ENCODE data around the gene DNMT1. TPM values are rescaled to one million over a fixed set of nuclear protein-coding genes. Genes with fewer than 3 reads are reported as not detected.

DNMT1 gene
- total RNA-seq, 1 experiment from 2014 or later: 259 TPM

DNA sequence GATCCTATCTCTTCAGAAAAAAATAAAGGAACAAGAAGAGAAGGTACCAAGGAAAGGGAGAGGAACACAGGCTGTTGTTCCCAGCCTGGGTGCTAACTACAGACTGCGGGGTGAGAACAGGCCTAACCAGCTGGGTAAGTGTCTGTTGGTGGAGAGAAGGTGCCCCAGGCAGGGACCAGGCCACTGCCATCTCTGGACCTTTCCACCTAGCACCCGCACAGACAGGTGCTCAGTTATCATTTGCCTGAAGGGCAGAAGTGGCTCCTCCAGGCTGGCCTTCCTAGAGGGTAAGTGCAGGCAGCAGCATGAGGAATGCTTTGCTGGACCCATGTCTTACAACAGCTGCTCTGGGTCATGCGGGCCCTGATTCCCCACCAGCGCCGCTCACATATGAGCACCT is 10.1 kb downstream of the DNMT1 start:
- Histone ChIP-seq H3K9ac (ENCODE audit: low read length) (no peak overlapping the region), H3K27me3 (ENCODE audit: low read length) (no peaks in the 10 kb centered on the region), H3K4me2 (ENCODE audit: low read length) (no peak overlapping the region), H3K9me2 (replicated peaks; ENCODE audit: low read length) (no peaks in the 10 kb centered on the region), H2AFZ (ENCODE audit: low read length) (no peak overlapping the region), H3K36me3 (ENCODE audit: low read depth, low read length) (peaks cover 47% of the 10 kb centered on the region), H3K4me1 (ENCODE audit: insufficient read depth, low read length) (peaks cover 4% of the 10 kb centered on the region), H3K4me3 (ENCODE audit: low read length) (no peak overlapping the region), H3F3A (ENCODE audit: low read length, unreplicated experiment) (no peaks in the 10 kb centered on the region), H3K27ac (ENCODE audit: low read length) (no peak overlapping the region), H4K20me1 (ENCODE audit: low read length) (peaks cover 43% of the 10 kb centered on the region), H3K79me2 (ENCODE audit: low read length) (peaks cover 83% of the 10 kb centered on the region), H3K9me3 (ENCODE audit: low read length) (no peaks in the 10 kb centered on the region)
- ChIA-PET POLR2A (ENCODE audit: unreplicated experiment) (no interaction called here), CTCF (no interaction called here)
- peak; percentile 48 for DNase-seq
- intact Hi-C loops (cut with micrococcal nuclease): no loop called here
- no peak for TF ChIP-seq CTCF (conservative IDR thresholded peaks at IDR 0.05; ENCODE audit: low read depth, low read length)
- no peak for TF ChIP-seq EZH2phosphoT487 (IDR thresholded peaks at IDR 0.05; ENCODE audit: borderline replicate concordance, low read length)
- peak; percentile 46 for ATAC-seq
- no TSS peak for BruUV-seq (replicated peaks)

DNA sequence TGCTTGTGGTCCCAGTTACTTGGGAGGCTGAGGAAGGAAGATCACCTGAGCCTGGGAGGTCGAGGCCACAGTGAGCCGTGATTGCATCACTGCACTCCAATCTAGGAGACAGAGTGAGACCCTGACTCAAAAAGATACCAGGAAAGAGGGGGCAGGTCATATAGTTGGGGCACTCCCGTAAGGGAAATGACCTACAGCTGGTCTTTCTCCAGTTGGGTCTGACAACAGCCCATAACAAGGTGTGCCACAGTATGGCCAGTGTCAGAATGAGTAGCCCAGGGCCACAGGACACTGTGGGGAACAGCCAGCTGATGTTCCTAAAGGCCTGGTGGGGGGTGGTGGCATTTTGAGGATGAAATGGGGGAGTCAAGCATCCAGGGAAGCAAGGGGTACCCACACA is 10.8 kb downstream of the DNMT1 start:
- Histone ChIP-seq H3K4me1 (ENCODE audit: insufficient read depth, low read length) (peaks cover 4% of the 10 kb centered on the region), H3K4me3 (ENCODE audit: low read length) (no peak overlapping the region), H3K9me3 (ENCODE audit: low read length) (no peaks in the 10 kb centered on the region), H3K36me3 (ENCODE audit: low read depth, low read length) (peaks cover 52% of the 10 kb centered on the region), H3K9ac (ENCODE audit: low read length) (no peak overlapping the region), H3K27me3 (ENCODE audit: low read length) (no peaks in the 10 kb centered on the region), H2AFZ (ENCODE audit: low read length) (no peak overlapping the region), H3K4me2 (ENCODE audit: low read length) (no peak overlapping the region), H3F3A (ENCODE audit: low read length, unreplicated experiment) (no peaks in the 10 kb centered on the region), H4K20me1 (ENCODE audit: low read length) (peaks cover 39% of the 10 kb centered on the region), H3K27ac (ENCODE audit: low read length) (no peak overlapping the region), H3K79me2 (ENCODE audit: low read length) (peaks cover 76% of the 10 kb centered on the region), H3K9me2 (replicated peaks; ENCODE audit: low read length) (no peaks in the 10 kb centered on the region)
- ChIA-PET POLR2A (ENCODE audit: unreplicated experiment) (no interaction called here), CTCF (no interaction called here)
- intact Hi-C loops (cut with micrococcal nuclease): no loop called here
- BruUV-seq (replicated peaks): no TSS peak
- ATAC-seq (no peak), DNase-seq (no peak)
- TF ChIP-seq EZH2 (IDR thresholded peaks at IDR 0.05; ENCODE audit: low read length, unreplicated experiment) (no peak), CTCF (conservative IDR thresholded peaks at IDR 0.05; ENCODE audit: low read depth, low read length) (no peak), EZH2phosphoT487 (IDR thresholded peaks at IDR 0.05; ENCODE audit: borderline replicate concordance, low read length) (no peak)

DNA sequence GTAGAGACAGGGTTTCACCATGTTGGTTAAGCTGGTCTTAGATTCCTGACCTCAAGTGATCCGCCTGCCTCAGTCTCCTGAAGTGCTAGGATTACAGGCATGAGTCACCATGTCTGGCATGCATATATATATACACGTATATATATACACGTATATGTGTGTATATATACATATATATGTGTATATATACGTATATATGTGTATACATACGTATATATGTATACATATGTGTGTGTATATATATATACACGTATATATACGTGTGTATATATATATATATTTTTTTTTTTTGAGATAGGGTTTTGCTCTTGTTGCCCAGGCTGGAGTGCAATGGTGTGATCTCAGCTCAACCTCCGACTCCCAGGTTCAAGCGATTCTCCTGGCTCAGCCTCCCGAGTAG is 11.9 kb downstream of the DNMT1 start:
- no peak overlapping the region for H3K27ac ChIP-seq (ENCODE audit: low read length)
- no peaks in the 10 kb centered on the region for H3K9me2 ChIP-seq (replicated peaks; ENCODE audit: low read length)
- H3K4me2 ChIP-seq (ENCODE audit: low read length): no peak overlapping the region
- peaks cover 47% of the 10 kb centered on the region for H3K36me3 ChIP-seq (ENCODE audit: low read depth, low read length)
- no peak overlapping the region for H3K4me3 ChIP-seq (ENCODE audit: low read length)
- intact Hi-C loops (cut with micrococcal nuclease): no loop called here
- DNase-seq (no peak), ATAC-seq (no peak)
- H3K4me1 ChIP-seq (ENCODE audit: insufficient read depth, low read length): peaks cover 4% of the 10 kb centered on the region
- BruUV-seq (replicated peaks): no TSS peak
- no peaks in the 10 kb centered on the region for H3K9me3 ChIP-seq (ENCODE audit: low read length)
- peaks cover 65% of the 10 kb centered on the region for H3K79me2 ChIP-seq (ENCODE audit: low read length)
- H3K9ac ChIP-seq (ENCODE audit: low read length): no peak overlapping the region
- no peak for TF ChIP-seq CTCF (conservative IDR thresholded peaks at IDR 0.05; ENCODE audit: low read depth, low read length)
- no peak for TF ChIP-seq EZH2phosphoT487 (IDR thresholded peaks at IDR 0.05; ENCODE audit: borderline replicate concordance, low read length)
- no peak for TF ChIP-seq EZH2 (IDR thresholded peaks at IDR 0.05; ENCODE audit: low read length, unreplicated experiment)
- ChIA-PET POLR2A (ENCODE audit: unreplicated experiment) (no interaction called here), CTCF (no interaction called here)
- H3K27me3 ChIP-seq (ENCODE audit: low read length): no peaks in the 10 kb centered on the region
- peaks cover 28% of the 10 kb centered on the region for H4K20me1 ChIP-seq (ENCODE audit: low read length)
- H3F3A ChIP-seq (ENCODE audit: low read length, unreplicated experiment): no peaks in the 10 kb centered on the region
- H2AFZ ChIP-seq (ENCODE audit: low read length): no peak overlapping the region

All from PC-3 (cell line).